Measurements from ENCODE around the gene SMTNL2.
A peak's percentile ranks its signal among the peaks of the same experiment; 100 is the strongest.

The SMTNL2 gene

DNA sequence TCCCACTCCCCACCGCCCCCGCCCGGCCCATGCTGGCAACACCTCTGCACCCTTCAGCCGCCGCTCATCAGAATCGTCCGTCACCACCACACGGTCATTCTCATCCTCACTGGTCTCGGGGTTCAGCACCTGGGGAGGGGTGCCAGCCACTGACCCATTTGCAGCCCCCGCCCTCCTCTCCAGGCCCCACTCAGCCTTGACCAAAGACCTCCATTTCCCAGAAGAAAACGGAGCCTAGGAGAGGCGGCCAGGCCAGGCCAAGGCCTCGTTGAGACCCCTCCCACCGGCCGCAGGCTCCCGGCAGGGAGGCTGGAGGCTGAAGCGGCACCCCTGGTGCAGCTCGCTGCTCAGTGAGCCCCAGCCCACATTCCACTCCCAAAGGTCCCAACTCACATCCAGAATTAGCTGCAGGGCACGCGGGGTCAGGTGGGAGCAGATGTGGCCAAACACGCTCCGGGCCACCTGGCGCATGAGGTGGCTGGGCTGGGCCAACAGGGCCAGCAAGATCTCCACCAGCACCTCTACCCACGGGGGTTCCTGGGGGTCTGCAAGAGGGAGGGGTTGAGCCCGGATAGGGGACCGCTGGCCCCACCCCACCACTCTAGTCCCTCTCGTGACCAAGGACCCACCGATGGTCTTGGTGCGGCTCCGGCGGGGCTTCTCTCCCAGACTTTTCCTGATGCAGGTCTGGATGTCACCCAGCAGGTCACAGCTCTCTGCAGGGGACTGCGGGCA is 38.9 kb upstream of the SMTNL2 start:
- no peak for DNase-seq (ENCODE audit: low read depth, low spot score)

DNA sequence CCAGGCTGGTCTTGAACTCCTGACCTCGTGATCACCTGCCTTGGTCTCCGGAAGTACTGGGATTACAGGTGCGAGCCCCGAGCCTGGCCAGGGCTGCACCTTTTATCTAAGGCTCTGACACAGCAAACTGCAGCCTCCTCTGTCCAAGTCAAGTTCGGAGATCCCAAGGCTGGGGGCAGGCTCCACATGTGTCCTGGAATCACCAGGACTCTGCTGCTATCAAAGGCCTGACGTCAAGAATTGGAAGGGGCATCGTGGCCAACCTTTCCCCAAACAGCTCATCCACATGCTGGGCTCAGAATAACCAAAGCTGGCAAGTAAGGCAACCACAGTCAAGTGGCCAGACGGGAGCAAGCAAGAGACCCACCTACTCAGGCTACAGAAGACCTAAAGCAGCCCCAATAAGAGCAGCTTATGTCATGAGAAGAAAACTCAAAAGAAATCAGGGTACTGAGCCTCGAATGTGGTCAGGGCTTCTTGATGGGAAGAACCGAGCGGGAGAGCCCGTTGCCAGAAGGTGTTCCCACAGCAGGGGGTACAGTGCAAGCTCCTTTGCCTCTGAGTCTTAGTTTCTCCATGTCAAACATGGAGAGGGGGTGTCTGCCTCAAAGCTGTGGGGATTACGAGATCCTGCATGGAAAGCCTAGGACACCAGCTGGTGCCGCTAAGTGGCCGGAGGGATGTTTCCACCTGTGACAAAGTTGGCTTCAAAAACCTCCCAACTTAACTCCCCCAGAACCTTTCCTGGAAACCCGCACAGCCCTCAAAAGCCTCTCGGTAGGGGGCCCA is 37.0 kb upstream of the SMTNL2 start:
- DNase-seq (ENCODE audit: low read depth, low spot score), result no peak

DNA sequence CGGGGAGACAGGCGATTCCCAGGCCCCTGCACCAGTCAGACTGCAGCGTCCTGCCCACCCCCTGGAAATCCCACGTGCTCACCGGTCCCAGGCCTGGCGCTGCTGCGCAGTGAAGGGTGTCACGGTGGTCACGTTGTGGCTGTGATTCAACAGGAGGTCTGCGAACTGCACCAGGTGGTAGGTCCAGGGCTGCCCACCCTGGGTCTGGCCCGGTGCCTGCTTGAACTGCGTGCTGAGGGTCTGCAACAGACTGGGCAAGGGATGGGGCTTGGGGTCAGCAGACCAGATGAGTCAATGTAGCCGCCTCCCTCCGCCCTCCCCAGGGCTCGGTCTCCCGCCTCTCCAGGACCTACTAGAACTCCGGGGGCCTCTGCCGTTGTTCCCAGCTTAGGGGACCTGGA is 36.3 kb upstream of the SMTNL2 start:
- no peak for DNase-seq (ENCODE audit: low read depth, low spot score)

DNA sequence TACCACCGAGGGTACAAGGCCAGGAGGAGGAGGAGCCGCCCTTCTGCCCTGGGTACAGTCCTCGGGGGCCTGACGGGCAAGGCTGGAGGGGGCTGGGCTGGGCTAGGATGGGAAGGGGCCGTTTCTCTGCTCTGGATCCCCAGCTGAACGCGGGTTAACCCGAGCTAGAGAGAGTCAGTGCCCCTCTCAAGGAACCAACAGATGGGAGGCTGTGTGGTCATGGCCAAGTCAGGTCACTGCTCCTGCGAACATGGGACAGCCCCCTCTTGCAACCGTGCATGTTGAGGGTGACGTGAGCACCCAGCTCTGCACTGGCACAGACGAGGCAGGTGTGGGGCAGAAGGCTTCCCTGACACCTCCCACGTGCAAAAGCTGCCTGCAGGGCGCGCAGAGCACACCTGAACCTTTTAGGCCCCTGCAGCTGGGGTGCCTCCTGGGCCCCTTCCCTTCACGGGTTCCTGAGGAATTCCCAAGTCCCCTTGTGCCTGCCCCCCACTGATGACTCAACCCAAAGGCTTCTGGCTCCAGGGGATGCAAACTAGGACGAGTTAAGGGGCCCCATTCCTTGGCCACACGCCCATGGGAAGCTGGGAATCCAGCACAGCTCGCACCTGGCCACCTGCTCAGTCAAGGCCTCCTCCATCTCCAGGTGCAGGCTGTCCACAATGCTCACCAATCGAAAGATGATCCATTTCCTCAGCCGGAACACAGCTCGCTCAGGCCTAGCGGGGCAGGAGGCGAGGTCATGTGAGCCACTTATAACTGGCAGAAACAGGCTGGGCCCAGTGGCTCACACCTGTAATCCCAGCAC is 35.4 kb upstream of the SMTNL2 start:
- no peak for DNase-seq (ENCODE audit: low read depth, low spot score)

GRCh38 chr17:4549781-4550533 is 34.4 kb upstream of the SMTNL2 start:
- DNase-seq (ENCODE audit: low read depth, low spot score), result no peak

- DNase-seq (ENCODE audit: low read depth, low spot score), result no peak
Observed at GRCh38 chr17:4550534-4551039, 33.7 kb upstream of the SMTNL2 start.

- no peak for DNase-seq (ENCODE audit: low read depth, low spot score)
Observed at GRCh38 chr17:4551141-4551540, 33.2 kb upstream of the SMTNL2 start.

GRCh38 chr17:4551796-4552525 is 32.4 kb upstream of the SMTNL2 start:
- DNase-seq (ENCODE audit: low read depth, low spot score), result no peak

DNA sequence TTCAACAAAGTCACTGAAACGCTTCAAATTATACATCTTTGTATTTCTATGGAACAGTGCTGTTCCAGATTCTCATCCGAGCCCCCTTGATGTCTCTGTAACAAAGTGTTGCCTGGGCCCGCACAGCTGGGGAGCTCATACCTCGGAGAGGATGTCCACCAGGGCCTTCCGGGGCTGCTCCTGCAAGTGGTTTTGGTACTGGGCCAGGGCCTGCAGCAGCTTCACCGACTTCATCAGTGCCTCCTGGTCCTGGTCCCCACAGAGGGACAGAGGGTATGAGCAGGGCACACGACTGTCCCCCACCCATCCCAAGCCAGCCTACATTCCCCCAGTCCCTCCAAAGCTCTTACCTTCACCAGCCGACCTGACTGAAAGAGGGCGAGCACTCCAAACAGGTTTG is 30.7 kb upstream of the SMTNL2 start:
- no peak for DNase-seq (ENCODE audit: low read depth, low spot score)

GRCh38 chr17:4554441-4554996 is 29.8 kb upstream of the SMTNL2 start:
- peak; percentile 26 for DNase-seq (ENCODE audit: low read depth, low spot score)

DNA sequence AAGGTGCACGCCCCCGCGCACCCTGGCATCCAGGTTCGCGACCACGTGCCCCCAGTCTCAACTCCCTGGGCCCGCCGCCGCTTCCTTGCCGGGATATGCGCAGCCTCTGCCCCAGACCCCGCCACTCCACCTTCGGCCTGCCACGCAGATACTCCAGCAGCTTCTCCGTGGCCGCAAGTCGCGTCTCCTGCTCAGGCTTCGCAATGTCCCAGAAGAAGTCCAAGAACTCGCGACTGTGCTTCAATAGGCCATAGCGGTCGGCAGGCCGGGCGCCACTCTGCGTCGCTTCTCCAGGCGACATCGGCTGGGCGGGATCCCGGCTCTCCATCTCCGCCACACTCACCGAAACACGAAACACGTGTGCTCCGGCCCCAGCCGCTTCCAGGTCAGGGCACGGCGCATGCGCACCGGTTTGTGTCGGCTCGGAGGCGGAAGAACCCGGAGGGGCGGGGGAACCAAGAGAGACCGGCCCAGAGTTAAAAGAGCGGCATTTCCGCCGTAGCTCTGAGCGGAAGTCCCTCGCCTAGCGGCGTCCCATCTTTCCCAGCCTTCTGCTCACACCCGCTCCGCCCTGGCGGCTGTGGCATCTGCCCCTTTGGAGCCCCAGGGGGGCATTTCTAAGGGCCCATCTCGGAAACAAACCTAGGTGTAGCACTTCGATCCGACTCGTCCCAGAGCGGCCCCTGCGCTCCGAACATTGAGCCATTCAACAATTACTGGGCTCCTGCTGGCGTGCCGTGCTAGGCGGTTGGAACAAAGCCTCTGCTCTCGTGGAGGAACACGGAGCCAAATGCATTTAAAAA is 29.1 kb upstream of the SMTNL2 start, which contains the start of gene MYBBP1A:
TSS of gene MYBBP1A (minus strand) at position 388 of the 803 bp plus-strand sequence. CDS start at position 328, 60 bp downstream.
- DNase-seq (ENCODE audit: low read depth, low spot score), result peak; percentile 96

GRCh38 chr17:4555873-4556759 is 28.2 kb upstream of the SMTNL2 start:
- no peak for DNase-seq (ENCODE audit: low read depth, low spot score)

GRCh38 chr17:4556996-4557395 is 27.3 kb upstream of the SMTNL2 start:
- DNase-seq (ENCODE audit: low read depth, low spot score), result no peak

DNA sequence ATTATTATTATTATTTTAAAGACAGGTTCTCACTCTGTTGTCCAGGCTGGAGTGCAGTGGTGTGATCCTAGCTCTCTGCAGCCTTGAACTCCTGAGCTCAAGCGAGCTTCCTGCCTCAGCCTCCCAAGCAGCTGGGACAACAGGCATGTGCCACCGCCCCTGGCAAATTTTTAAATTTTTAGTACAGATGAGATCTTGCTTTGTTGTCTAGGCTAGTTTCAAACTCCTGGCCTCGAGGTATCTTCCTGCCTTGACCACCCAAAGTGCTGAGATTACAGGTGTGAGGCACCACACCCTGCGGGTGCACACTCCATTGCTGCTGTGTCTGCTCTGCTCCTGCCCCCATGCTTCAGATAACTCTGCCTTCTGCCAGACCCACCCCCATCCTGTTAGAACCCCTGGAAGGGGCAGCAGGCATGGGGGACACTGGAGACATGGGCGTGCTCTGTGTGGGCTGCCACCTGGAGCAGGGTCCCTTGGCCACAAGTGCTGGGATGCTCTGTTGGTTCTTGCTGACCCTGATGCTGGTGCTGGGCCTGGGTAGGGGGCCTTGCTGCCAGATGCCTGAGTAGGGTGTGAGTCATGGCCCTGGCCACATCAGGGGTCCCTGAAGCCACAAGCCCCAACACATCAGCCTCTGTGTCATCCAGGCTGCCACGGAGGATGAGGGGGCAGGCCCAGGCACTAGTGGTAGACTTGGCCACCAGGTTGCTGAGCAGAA is 26.5 kb upstream of the SMTNL2 start:
- no peak for DNase-seq (ENCODE audit: low read depth, low spot score)

- no peak for DNase-seq (ENCODE audit: low read depth, low spot score)
Observed at GRCh38 chr17:4558347-4558971, 25.9 kb upstream of the SMTNL2 start.

- no peak for DNase-seq (ENCODE audit: low read depth, low spot score)
Observed at GRCh38 chr17:4559139-4559791, 25.1 kb upstream of the SMTNL2 start.

DNA sequence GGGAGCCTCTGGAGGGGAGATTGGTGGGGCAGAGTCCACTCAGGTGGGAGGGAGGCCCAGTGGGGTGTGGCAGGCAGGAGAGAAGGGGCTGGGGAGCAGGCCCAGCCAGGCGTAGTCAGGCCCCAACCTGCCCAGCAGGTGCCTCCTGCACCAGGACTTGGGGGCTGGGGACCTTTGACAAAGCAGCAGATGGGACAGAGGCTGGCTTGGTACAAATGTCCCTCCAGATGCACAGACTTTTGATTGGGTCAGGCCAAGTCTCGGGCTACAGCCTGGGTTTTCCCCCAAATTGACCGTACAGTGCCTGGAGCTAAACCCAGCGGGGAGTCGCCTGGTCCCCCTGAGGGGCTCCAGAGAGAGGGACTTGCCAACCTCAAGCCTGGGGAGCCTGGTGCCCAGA is 24.4 kb upstream of the SMTNL2 start:
- no peak for DNase-seq (ENCODE audit: low read depth, low spot score)
